NCI-H2196 treated with DMSO at 0.1 percent for 48 hours (cell line): ENCODE results near the gene CAPN11.
"Not testable (repeated sequence)": the region's sequence is repeated elsewhere in the genome, so short reads cannot be mapped to it uniquely, and the experiment has no call there.

ENCODE experiments used
- DNase-seq: peaks from one replicate; lab custom pipeline; 2025; ENCODE audit not compliant: unreplicated experiment; lab: John Stamatoyannopoulos, UW

The CAPN11 gene

DNA sequence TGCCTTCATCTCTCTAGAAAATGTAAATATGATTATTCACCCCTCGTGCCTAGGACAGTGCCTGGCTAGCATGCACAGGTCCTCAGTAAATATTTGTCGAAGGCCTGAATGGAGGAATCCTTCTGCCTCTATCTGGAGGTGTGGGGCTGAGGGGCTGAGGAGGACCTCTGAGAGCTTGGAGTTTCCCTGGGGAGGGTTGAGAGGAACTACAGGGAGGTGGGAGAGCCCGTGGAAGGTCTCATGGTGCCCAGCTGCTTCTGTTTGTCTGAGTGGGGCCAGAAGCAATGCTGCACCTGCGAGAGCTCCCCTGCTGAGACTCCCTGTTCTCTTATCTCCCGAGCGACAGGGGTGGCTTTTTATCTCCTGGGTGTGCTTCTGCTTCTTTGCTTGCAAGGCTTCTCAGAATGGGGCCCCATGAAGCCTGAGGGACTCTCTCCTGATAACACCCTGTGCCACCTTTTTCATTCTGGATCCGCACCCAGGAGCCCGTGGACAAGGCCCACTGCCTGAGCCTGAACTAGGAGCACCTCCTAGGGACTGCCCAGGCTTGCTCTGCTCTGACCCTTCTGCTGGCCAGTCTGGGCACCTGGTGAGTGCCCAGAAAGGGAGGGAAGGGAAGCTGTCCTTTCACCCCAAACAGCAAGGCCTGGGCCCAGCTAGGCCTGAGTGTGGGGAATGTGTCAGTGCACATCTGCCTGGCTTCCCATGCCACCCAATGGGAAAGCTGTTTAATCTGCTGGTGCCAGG, 67.1 kb downstream of the CAPN11 start:
- no peak for DNase-seq

DNA sequence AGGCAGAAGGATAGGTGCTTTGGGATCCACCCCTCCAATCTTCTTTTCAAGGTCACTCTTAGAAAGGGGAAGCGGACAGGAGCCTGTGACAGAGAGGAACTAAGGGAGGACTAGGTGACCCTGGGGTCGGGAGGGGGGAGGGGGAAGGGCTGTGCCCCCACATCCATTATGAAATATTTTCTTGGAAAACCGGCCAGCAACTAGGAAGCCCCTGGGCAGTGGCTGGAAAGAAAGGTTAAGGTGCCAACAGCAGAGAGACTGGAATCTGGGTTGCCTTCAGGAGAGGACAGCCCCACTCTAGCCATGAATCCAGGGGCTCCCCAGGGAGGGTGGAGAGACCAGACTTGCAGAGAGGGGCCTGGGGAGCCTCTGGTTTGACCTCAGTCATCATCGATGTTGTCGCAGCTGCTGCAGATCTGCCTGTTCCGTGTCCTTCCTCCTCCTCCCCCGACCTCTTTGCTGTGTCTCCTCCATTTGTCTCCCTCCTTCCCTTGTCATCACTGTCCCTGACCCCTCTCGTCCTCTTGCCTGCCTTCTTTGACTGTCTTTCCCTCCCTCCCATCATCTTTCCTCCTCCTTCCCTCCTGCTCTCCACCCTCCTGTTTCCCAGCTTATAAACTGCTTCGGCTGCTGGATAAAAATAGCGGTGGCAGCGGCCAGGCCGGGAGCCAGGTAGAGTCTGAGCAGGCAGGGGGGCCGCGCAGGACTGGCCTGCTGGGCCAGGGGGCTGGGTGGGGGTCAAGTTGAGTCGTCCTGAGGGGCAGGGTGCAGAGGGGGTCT, 67.9 kb downstream of the CAPN11 start:
- DNase-seq, result no peak

DNA sequence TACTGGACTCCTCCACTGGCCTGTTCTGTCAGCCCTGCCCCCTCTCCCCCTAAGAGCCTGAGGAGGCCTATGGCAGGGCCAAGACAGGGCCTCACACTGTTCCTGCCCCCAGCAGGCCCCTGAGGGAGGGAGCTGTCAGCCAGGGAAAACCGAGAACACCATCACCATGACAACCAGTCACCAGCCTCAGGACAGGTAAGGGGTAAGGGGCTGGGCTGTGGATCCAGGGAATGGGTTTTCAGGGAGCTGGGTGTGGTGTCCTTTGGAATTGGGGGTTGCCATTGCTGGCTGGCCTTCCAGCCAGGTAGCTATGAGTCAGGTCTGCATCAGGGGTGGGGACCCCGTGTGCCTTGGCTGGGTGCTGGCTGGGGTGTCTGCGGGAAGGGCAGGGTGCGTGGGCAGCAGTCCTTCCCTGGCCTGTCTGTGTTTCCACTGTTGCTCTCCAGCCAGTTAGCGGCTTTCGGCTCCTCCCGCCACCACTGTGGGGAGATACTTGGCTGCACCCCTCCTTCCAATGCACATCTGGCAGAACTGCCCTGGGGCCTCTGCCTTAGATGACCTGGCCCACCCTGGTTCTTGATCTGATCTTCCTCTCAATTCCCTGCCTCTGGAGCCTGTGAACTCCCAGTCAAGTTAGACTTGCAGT, 68.7 kb downstream of the CAPN11 start:
- no peak for DNase-seq

DNA sequence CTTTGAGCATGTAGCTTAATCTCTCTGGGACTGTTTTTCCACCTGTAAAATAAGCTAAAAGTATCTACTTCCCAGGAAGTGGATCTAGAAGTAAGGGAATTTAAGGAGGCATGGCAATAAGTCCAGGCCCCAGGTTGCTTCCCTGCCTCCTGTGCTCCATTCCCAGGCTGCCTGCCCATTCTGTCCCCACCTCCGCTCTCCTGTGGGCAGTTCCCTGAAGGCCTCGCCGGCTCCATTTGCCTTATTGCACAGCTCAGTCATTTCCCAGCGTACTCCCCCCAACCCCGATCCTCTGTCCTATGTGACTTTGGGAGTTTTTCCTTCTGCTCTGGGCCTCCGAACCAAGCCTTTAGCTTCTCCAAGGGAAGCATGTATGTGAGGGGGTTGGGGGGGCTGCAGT, 69.4 kb downstream of the CAPN11 start:
- DNase-seq, result no peak

DNA sequence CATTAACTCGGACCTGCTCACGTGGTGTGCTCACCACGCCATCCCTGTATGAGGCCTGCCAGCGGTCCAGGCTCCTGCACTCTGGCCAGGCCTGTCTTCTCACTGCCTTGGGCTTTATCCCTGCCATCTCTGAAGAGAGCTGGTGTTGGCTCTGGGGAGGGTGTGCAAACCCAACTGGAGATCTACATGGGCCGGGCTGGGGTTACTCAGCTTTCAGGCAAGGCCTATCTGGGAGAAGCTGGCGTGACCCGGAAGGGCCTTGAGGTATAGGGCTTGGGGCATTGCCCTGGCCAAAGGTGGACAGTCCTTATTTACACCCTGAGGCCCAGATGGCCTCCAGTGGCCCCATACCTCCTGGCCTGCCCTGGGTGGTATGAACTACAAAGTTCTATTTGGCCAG, 69.8 kb downstream of the CAPN11 start:
- no peak for DNase-seq

DNA sequence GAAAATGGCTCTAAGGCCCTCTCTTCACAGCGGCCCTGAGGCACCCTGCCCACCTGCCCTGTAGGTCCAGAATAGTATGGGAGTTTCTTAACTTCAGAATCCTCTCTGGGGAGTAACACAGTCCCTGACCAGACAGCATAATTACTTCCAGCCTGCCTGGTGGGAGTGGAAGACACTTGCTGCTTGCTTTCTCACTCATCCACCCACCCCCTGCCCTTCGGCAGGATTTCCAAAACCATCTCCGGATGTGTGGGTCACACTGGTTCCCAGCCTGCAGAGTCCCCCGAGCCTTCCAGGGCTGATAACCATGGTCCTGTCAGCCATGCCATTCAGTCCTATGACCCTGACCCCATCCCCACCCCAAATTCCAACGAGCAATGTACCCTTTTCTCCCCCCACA, 70.2 kb downstream of the CAPN11 start:
- no peak for DNase-seq

DNA sequence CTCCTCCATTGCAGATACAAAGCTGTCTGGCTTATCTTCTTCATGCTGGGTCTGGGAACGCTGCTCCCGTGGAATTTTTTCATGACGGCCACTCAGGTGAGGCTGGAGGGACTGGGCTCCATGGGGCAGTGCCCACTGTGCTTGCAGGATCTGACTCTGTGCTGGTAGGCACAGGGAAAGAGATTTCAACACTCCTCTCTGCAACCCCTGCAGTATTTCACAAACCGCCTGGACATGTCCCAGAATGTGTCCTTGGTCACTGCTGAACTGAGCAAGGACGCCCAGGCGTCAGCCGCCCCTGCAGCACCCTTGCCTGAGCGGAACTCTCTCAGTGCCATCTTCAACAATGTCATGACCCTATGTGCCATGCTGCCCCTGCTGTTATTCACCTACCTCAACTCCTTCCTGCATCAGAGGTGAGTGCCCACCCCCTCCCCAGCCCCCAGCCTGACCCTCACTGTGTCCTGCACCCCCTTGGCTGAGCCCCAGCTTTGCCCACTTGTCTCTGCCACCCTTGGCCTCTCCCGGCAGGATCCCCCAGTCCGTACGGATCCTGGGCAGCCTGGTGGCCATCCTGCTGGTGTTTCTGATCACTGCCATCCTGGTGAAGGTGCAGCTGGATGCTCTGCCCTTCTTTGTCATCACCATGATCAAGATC, 70.9 kb downstream of the CAPN11 start:
- no peak for DNase-seq

DNA sequence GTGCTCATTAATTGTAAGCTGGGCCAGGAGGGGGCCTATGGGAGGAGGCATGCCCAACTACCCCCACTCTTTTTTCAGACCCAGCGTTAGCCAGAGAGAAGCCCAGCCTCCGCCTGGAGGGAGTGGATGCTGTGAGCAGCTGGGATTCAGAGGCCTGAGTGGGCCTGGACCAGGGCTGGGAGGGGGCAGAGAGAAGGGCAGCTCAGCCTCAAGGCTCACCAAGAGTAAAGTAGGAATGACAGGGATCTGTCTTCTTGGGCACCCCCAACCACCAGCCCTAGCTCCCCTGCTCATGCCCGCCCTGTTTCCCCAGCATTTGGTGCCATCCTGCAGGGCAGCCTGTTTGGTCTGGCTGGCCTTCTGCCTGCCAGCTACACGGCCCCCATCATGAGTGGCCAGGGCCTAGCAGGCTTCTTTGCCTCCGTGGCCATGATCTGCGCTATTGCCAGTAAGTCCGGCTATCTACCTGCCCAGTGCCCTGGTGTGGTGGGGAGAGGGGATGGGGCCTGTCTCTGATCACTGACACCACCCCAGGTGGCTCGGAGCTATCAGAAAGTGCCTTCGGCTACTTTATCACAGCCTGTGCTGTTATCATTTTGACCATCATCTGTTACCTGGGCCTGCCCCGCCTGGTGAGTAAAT, 71.5 kb downstream of the CAPN11 start:
- DNase-seq, result no peak

DNA sequence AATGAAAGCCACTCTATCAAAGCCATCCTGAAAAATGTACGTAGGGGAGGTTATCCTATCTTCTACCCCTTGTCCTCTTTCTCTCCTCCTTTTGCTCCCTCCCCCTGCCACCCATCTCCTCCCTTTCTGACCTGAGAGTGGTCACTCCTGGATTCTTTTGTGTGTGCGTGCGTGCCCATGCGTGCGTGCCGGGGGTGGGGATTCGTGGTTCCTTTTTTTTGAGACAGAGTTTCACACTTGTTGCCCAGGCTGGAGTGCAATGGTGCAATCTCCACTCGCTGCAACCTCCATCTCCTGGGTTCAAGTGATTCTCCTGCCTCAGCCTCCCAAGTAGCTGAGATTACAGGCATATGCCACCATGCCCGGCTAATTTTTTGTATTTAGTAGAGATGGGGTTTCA, 72.8 kb downstream of the CAPN11 start:
- DNase-seq, result not testable (repeated sequence)

DNA sequence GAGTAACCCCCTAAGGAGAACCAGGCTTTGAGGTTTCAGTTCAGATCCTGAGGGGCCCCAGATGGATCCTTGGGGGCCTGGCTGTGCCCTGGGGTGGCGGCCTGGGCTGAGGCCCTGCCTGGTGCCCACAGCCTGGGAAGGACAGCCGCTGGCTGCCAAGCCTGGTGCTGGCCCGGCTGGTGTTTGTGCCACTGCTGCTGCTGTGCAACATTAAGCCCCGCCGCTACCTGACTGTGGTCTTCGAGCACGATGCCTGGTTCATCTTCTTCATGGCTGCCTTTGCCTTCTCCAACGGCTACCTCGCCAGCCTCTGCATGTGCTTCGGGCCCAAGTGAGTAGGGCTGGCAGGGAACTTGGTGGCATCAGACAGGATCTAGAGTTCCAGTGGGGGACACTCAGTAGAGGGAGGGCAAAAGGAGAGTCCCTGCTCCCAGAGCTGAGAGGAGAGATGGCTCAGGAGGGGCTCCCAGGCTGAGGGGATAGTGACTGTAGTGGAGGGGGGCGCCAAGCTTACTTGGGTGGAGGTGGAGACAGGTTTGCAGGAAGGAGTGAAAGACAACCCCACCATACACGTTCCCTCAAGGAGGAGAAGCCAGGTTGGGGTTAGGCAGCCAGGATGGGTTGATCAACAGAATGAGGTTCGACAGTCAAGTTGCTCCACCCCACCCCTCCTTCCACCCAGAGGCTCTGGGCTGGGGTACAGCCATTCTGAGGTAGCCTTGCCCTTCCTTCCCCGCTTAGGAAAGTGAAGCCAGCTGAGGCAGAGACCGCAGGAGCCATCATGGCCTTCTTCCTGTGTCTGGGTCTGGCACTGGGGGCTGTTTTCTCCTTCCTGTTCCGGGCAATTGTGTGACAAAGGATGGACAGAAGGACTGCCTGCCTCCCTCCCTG, 74.3 kb downstream of the CAPN11 start:
- no peak for DNase-seq

DNA sequence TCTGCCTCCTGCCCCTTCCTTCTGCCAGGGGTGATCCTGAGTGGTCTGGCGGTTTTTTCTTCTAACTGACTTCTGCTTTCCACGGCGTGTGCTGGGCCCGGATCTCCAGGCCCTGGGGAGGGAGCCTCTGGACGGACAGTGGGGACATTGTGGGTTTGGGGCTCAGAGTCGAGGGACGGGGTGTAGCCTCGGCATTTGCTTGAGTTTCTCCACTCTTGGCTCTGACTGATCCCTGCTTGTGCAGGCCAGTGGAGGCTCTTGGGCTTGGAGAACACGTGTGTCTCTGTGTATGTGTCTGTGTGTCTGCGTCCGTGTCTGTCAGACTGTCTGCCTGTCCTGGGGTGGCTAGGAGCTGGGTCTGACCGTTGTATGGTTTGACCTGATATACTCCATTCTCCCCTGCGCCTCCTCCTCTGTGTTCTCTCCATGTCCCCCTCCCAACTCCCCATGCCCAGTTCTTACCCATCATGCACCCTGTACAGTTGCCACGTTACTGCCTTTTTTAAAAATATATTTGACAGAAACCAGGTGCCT, 75.0 kb downstream of the CAPN11 start:
- no peak for DNase-seq
